H1 (cell line): ENCODE data around the gene UBR1. TPM values are rescaled to one million over a fixed set of nuclear protein-coding genes. Genes with fewer than 3 reads are reported as not detected.

Source experiments
- CBX8 ChIP-seq: fragments of 300-800, 300-1000 bp; sonication (generic); IDR thresholded peaks from 2 replicates; pipeline ENCODE4 v1.7.1; 2016; ENCODE audit warnings: low read depth, low read length, borderline replicate concordance
- CEBPB ChIP-seq: IDR thresholded peaks from 2 replicates; pipeline ENCODE4 v1.6.1; 2012; ENCODE audit warnings: low read depth, low read length
- KDM4A ChIP-seq: IDR thresholded peaks from one replicate; pipeline ENCODE4 v1.7.1; 2012; ENCODE audit warnings: low read depth, mild to moderate bottlenecking, moderate library complexity, low read length, inconsistent platforms; ENCODE audit not compliant: severe bottlenecking
- SIRT6 ChIP-seq: IDR thresholded peaks from one replicate; pipeline ENCODE4 v1.7.1; 2012; ENCODE audit warnings: low read length, inconsistent platforms
- polyA plus RNA-seq, 7 experiments: library from polyadenylated mRNA; depleted of rRNA in 3 of 7; stranded (reverse) in 5 of 7; unstranded in 2 of 7; fragments of >200 nt in 5 of 7; fragments of 200-250 nt in 2 of 7; gene quantifications; 1 replicate in 5 of 7; 2 replicates in 1 of 7; 4 replicates in 1 of 7; pipeline versions ENCODE4 v1.2.1 to v1.2.3, GENCODE V29; 2011 to 2013; ENCODE audit warnings: missing spikeins in 2 of 7, mixed read lengths in 2 of 7
- total RNA-seq: library from RNA; stranded (reverse); fragmentation: NEBNext Ultra II Directional; extraction: Animal tissue kit (Norgen Biotek cat#: 25700); gene quantifications from 2 replicates; pipeline ENCODE4 v1.2.1, GENCODE V29; 2021
- TF ChIP-seq, protein P1 (sequence below): fragments of 300-600 bp; sonication (generic); IDR thresholded peaks from 2 replicates; pipeline ENCODE4 v1.7.1; 2012; ENCODE audit warnings: low read length, moderate library complexity, mild to moderate bottlenecking, inconsistent platforms; ENCODE audit not compliant: insufficient replicate concordance

Gene UBR1
- total and polyA plus RNA-seq, 2 of the 8 experiments (the other 6 are each of a cell fraction or from before 2014, with no cell fraction given): 3.7 to 18.7 TPM

GRCh38 chr15:43126356-43126755 lies 20.5 kb upstream of the UBR1 start (continued):
- TF ChIP-seq, protein P1, sequence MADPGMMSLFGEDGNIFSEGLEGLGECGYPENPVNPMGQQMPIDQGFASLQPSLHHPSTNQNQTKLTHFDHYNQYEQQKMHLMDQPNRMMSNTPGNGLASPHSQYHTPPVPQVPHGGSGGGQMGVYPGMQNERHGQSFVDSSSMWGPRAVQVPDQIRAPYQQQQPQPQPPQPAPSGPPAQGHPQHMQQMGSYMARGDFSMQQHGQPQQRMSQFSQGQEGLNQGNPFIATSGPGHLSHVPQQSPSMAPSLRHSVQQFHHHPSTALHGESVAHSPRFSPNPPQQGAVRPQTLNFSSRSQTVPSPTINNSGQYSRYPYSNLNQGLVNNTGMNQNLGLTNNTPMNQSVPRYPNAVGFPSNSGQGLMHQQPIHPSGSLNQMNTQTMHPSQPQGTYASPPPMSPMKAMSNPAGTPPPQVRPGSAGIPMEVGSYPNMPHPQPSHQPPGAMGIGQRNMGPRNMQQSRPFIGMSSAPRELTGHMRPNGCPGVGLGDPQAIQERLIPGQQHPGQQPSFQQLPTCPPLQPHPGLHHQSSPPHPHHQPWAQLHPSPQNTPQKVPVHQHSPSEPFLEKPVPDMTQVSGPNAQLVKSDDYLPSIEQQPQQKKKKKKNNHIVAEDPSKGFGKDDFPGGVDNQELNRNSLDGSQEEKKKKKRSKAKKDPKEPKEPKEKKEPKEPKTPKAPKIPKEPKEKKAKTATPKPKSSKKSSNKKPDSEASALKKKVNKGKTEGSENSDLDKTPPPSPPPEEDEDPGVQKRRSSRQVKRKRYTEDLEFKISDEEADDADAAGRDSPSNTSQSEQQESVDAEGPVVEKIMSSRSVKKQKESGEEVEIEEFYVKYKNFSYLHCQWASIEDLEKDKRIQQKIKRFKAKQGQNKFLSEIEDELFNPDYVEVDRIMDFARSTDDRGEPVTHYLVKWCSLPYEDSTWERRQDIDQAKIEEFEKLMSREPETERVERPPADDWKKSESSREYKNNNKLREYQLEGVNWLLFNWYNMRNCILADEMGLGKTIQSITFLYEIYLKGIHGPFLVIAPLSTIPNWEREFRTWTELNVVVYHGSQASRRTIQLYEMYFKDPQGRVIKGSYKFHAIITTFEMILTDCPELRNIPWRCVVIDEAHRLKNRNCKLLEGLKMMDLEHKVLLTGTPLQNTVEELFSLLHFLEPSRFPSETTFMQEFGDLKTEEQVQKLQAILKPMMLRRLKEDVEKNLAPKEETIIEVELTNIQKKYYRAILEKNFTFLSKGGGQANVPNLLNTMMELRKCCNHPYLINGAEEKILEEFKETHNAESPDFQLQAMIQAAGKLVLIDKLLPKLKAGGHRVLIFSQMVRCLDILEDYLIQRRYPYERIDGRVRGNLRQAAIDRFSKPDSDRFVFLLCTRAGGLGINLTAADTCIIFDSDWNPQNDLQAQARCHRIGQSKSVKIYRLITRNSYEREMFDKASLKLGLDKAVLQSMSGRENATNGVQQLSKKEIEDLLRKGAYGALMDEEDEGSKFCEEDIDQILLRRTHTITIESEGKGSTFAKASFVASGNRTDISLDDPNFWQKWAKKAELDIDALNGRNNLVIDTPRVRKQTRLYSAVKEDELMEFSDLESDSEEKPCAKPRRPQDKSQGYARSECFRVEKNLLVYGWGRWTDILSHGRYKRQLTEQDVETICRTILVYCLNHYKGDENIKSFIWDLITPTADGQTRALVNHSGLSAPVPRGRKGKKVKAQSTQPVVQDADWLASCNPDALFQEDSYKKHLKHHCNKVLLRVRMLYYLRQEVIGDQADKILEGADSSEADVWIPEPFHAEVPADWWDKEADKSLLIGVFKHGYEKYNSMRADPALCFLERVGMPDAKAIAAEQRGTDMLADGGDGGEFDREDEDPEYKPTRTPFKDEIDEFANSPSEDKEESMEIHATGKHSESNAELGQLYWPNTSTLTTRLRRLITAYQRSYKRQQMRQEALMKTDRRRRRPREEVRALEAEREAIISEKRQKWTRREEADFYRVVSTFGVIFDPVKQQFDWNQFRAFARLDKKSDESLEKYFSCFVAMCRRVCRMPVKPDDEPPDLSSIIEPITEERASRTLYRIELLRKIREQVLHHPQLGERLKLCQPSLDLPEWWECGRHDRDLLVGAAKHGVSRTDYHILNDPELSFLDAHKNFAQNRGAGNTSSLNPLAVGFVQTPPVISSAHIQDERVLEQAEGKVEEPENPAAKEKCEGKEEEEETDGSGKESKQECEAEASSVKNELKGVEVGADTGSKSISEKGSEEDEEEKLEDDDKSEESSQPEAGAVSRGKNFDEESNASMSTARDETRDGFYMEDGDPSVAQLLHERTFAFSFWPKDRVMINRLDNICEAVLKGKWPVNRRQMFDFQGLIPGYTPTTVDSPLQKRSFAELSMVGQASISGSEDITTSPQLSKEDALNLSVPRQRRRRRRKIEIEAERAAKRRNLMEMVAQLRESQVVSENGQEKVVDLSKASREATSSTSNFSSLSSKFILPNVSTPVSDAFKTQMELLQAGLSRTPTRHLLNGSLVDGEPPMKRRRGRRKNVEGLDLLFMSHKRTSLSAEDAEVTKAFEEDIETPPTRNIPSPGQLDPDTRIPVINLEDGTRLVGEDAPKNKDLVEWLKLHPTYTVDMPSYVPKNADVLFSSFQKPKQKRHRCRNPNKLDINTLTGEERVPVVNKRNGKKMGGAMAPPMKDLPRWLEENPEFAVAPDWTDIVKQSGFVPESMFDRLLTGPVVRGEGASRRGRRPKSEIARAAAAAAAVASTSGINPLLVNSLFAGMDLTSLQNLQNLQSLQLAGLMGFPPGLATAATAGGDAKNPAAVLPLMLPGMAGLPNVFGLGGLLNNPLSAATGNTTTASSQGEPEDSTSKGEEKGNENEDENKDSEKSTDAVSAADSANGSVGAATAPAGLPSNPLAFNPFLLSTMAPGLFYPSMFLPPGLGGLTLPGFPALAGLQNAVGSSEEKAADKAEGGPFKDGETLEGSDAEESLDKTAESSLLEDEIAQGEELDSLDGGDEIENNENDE: no peak
- TF ChIP-seq SIRT6 (no peak), KDM4A (no peak), CEBPB (no peak), CBX8 (no peak)
- TF ChIP-seq, all 59 proteins: peak for 0
